GM03348 (cell line): Measurements from ENCODE around the gene ABCA3.
"Not testable (repeated sequence)": the region's sequence is repeated elsewhere in the genome, so short reads cannot be mapped to it uniquely, and the experiment has no call there.

ENCODE experiments used
- DNase-seq: peaks from one replicate; pipeline ENCODE4 v3.0.0; 2012; ENCODE audit warnings: low spot score

Gene ABCA3

DNA sequence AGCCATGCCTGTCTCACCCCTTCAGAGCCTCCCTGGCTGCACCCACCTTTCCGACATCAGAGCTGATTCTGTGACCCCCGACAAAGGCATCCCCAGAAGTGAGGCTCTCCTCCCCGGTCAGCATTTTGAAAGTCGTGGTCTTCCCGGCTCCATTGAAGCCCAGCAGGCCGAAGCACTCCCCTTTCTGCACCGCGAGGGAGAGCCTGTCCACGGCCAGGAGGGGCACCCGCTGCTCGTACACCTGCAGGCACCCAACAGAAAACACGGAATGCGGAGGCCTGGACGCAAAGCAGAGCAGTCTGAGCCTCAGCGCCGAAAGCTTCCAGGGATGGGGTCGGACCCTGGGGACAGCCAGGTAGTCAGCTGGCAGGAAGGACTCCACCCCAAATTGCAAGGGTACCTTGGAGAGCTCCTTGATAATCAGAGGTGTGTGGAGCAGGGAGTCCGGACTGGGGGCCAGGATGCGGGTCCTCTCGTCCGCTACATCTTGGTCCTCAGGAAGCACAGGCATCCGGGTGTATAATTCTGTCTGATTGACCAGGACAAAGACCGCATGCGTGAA, 59.5 kb downstream of the ABCA3 start:
- DNase-seq, result no peak

- no peak for DNase-seq
Observed at GRCh38 chr16:2280461-2280860, 60.1 kb downstream of the ABCA3 start.

GRCh38 chr16:2278956-2279800, 61.4 kb downstream of the ABCA3 start:
- DNase-seq, result no peak

DNA sequence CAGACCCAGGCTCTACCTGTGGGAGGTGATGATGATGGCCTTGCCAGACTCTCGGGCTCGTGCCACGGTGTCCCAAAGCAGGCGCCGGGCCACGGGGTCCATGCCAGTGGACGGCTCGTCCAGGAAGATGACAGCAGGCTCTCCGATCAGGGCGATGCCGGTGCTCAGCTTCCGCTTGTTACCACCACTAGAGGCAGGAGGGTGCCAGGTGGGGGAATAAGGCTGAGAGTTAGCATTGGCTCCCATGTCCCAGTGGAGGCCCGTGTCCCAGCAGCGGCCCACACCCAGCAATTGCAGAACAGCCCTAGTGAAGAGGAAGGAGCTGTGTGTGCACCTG, 62.3 kb downstream of the ABCA3 start:
- DNase-seq, result no peak

DNA sequence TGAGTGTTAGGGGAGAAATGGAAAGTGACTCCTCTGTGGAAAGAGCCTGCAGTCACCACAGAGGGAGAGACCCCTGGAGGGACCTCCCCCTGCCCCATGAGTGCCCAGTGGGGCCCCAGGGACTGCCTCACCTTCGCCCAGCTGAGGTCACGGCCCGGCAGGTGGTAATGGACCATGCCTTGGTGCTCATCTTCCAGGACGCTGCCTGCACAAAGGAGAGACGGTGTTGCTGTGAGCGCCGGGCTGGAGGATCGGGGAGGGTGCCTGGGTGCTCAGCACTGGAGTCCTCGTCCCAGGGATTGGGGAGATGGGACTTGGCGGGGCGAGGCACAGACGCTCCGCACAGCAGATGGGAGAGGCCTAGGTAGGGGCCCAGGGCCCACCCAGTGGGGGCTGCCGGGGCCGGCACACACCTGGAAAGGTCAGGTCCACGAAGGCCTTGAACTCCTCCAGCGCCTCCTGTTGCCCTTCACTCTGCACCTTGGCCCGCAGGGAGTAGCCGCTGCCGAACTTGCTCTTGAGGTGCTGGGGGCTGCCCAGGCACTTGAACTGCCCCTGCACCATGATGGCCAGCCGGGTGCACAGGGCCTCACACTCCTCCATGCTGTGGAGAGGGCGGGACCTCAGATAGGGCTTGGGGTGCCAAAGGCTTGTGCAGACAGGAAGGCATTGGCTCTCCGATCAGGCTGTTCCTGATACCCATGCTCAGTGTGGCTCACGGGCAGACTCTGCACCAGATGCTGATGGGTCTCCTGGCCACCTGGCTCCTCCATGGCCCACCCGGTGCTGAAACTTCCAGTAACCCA, 62.9 kb downstream of the ABCA3 start:
- DNase-seq, result no peak

DNA sequence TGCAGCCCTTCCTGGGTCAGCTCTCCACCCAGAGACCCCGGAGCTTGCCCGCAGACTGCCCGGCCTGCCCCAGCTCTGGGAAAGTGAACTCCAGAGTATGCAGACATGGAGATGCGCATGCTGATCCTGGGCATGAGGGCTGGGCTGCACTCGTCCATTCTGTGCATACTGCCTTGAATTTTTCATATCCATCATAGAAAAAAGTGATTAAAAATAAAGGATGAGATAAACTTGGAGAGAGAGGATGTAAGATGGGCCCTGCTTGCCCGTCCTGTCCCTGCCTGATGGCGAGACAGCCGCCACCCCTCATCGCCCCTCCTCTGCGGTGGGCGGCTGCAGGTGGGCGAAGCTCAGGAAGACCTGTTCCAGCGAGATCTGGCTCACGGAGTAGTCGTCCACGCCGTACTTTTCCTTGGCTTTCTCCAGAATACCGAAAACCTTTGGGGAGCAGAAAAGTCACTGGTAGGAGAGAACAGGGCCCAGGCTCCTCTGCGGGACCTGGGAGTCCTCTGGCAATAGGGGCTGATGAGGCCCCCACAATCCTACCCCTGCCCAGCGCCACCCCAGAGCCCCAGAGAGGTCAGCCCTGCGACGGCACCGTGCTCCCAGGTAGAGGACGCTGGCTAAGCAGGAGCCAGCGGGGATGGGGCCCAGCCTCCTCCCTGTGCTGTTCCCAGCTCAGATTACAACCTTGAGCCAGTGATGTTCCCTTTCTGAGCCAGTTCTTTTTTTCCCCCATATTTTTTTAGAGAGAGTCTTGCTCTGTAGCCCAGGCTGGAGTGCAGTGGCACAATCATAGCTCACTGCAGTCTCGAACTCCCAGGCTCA, 63.9 kb downstream of the ABCA3 start:
- no peak for DNase-seq

GRCh38 chr16:2275476-2276367, 64.8 kb downstream of the ABCA3 start:
- DNase-seq, result no peak

- DNase-seq, result no peak
Observed at GRCh38 chr16:2273931-2274330, 66.6 kb downstream of the ABCA3 start.

DNA sequence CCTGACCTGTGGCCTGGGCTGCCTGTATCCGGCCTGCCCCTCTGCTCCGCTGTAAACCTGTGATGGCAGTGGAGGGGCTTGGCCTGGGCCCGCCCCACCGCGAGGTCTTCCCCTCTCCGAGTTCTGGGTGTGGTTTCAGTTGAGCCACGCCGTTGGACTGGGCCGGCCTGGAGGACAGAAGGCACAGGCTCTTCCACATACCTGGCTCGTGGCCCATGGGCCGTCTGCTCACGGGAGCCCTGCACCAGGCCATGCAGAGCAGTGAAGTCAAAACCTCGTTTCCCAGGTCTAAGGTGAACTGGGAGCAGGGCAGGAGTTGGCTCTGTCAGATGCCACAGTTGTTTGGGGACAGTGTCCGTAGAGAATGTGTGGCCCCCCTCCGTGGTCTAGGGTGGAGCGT, 67.0 kb downstream of the ABCA3 start:
- no peak for DNase-seq

GRCh38 chr16:2271848-2272461, 68.6 kb downstream of the ABCA3 start:
- no peak for DNase-seq

DNA sequence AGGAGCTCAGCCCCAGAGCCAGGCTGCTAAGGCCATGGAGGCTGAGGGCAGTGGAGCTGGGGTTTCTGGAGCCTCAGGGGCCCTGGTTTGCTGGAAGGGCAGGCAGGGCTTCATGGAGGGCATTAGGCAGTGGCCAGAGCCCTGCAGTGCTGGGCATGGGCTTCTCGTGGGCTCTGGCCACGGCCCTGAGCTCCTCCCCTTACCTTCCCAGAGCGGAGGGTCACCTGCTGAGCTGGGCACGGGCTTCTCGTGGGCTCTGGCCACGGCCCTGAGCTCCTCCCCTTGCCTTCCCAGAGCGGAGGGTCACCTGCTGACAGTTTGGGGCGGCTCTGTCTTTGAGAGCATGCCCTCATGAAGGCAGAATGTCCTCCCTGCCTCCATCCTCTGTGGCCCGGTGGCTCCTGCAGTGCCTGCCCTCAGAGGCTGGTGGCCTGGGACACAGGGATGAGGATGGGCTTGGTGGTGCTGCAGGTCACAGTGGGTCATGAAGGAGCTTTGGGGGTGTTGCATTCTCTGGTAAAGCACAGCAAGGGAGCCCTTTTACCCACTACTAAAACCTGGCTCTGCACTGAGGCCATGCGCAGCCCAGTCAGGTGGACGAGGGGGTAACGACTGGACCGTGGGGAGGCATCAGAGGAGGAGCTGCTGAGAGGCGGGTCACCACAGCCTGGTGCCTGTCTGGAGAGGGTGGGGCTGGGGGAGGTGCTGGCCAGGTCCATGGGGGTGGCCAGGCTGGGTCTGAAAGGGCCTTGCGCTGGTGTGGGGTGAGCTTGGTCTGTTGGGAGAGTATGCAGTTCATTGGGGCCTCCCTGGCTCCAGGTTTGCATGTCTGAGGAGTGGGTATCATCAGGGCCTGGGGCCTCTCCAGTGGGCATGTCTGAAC, 69.7 kb downstream of the ABCA3 start:
- no peak for DNase-seq

DNA sequence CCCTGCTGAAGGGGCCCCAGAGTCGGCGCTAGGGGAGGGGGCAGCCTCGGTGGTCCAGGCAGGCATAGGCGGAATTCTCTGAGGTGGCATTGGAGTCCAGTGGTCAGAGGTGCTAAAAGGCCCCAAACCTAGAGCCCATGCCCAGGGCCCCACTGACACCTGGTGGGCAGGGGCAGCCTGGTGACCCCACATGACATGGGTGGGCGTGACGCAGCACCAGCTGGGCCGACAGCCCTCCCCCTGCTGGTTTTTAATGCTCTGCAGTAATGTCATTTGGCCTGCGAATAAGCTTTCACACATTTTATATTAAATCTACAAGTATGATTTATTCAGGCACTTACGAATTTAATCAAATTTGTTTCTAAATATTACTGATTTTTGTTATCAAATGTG, 70.5 kb downstream of the ABCA3 start:
- DNase-seq, result no peak

GRCh38 chr16:2267913-2268666, 72.4 kb downstream of the ABCA3 start, which contains the start of gene RNPS1:
Gene RNPS1, minus strand, starts transcription at chr16:2268126. Its CDS starts 3,483 bp downstream, at chr16:2264643.
- peak; percentile 100 for DNase-seq

DNA sequence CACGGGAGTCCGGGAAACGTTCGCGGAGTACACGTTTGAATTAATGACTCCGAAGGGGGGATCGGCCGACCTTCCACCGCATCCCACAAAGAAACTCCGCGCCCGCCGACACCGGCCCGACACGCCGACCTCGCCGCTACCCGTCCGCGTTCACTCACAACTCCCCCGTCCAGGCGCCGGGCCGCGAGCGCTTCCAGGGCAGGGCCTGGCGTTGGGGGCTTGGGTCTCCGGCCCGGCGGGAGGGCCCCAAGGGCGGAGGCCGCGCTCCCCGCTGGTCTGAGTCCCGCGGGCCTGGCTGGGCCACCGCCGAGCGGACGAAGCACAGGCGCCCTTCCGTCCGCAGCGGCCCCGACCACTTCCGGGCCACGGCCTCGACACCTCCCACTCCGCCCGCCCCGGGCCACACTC, 73.0 kb downstream of the ABCA3 start:
- peak; percentile 72 for DNase-seq

GRCh38 chr16:2266887-2267286, 73.6 kb downstream of the ABCA3 start:
- DNase-seq, result not testable (repeated sequence)

DNA sequence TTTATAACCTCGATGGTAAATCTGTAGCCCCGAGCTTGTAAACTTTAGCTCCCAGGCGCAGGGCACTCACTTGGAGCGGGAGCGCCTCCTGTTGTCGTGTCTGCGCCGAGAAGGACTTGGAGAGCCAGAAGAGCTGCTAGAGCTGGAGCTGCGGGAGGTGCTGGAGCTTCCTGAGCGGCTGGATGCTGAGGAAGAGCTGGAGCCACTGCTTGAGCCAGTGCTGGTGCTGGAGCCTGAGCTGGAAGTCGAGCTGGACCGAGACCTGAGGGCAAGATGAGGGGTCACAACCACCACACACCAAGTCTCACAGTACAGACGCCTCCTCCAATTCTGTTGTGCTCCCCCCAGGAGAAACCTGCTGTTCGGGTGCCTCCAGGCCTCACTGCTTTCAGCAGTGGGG, 77.5 kb downstream of the ABCA3 start:
- DNase-seq, result not testable (repeated sequence)

DNA sequence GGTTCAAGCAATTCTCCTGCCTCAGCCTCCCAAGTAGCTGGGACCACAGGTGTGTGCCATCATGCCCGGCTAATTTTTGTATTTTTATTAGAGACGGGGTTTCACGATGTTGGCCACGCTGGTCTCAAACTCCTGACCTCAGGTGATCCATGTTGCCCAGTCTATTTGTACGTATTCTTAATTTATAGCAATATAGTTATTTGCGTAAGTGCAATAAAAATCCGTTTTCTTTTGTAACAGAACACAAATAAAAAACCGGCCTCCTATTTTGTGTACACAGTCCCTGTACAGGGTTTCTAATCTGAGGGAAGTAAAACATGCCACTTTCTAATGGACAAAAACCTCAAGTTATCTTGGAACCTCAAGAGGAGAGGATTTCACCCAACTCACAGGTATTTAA, 80.3 kb downstream of the ABCA3 start:
- DNase-seq, result no peak

DNA sequence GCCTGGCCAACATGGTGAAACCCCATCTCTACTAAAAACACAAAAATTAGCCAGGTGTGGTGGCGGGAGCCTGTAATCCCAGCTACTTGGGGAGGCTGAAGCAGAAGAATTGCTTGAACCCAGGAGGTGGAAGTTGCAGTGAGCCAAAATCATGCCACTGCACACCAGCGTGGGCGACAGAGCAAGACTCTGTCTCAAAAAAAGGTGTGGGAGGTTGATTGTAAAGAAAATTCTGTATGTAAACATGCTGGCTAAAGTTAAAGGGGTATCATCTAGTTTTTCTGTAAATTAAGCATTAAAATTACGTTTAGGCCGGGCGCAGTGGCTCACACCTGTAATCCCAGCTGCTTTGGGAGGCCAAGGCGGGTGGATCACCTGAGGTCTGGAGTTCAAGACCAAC, 82.0 kb downstream of the ABCA3 start:
- DNase-seq, result not testable (repeated sequence)

DNA sequence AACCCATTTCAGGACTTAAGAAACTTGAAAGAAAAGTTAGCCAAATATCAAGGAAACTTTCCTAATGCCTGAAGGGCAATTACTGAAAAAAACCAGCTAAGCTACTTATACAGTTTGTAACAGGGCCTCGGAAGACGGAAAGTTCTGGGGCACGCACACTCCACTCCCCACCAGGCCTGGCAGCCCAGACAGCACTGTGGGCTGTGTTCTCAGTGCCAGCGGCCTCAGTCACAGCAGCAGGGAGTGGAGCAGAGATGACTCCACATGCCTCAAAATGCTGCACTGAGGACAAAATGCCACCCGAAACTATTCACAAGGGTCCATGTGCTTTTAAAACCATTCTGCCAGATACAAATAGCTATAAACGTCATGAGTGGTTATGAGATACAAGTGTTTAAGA, 82.8 kb downstream of the ABCA3 start:
- DNase-seq, result no peak
